Measurements from ENCODE around the gene DUOXA2.

The DUOXA2 gene

DNA sequence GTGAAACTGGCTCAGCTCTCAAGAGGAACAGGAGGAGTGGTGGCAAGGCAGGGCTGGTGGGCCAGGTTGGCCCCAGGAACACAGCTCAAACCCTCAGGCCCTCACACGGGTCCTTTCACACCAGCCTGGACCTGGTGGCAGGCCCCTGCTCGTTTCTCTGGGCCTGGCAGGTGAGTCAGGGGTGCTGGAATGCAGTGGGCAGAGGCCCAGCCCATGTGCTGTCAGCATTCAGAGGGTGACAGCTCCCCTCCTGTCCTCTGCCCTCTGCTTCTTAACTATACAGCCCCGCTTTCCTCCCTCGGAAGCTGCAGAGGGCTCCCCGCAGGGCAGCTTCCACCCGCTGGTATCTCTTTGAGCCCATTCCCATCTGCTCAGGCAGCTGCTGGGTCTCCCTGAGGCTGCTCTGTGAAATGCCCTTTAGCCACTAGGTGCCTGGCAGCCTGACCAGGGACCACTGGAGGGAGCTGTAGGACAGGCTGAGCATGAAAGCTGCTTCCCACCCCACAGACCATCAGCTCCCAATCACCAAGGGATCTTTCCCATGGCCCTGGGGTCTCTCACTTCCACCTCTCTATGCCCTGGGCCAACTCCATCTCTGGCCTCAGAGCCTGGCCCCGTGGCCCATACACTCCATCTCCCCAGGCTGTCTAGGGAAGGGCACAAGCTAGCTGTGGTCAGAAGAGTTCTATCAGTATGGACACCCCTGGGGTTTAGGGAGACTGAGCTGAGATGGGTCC is 48.8 kb downstream of the DUOXA2 start:
- DNase-seq (ENCODE audit: low read depth, low spot score) = peak; percentile 66

- no peak for DNase-seq (ENCODE audit: low read depth, low spot score)
Measured at GRCh38 chr15:45163508-45163856, 49.4 kb downstream of the DUOXA2 start.

GRCh38 chr15:45164914-45165313 is 50.8 kb downstream of the DUOXA2 start:
- no peak for DNase-seq (ENCODE audit: low read depth, low spot score)

DNA sequence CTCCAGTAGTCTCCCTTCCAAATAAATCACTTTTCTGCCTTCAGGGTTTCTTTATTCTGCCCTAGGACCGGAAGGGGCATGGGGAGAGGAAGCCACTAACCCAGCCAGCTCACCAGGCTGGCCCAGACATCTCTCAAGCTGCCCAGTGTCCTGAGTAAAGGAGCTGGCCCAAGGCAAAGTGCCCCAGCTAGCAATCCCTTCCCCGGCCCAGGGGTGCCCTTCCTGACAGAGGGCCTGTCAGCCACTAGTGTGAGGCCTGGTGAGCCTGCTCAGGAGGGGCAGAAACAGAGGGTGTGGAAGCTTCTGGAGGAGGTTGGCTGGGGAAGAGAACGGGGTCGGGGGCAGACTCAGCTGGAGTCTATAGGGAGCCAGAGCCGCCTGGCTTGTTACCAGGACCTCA is 51.4 kb downstream of the DUOXA2 start:
- no peak for DNase-seq (ENCODE audit: low read depth, low spot score)

GRCh38 chr15:45166834-45167630 is 52.9 kb downstream of the DUOXA2 start:
- DNase-seq (ENCODE audit: low read depth, low spot score) = peak; percentile 46

DNA sequence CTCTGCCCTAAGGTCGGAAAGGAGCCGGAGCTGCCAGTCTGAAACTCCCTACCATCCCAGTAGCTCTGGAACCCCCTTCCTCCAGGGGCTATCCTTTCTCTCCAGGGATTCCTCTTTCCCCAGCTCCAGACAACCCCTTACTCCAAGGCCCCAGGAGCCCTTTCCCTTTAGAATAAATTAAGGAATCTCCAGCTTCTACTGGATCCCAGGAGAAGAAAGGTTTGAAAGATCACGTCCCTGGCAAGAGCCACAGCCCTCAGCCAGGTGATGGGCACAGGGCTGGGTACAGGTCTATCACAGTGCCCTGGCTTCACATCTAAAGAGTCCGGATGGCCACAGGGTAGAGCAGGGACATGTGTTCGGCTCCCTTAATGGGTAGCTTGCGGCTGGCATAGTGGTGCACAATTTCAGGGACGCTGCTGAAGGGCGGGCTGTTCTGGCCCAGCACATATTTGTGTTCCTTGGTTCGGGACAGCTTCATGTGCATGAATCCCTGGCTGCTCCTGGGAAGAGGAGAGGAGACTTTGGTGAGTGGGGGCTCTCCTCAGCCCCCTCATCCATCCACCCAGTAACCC is 53.6 kb downstream of the DUOXA2 start:
- DNase-seq (ENCODE audit: low read depth, low spot score) = no peak
